GM19467 (cell line): Measurements from ENCODE around the gene RRBP1.

Experiments used
- ATAC-seq: cut with Tn5 transposase; IDR thresholded peaks from one replicate; pipeline ENCODE4 v1.9.1; 2021; ENCODE audit warnings: mild to moderate bottlenecking, moderate library complexity; ENCODE audit not compliant: unreplicated experiment

The RRBP1 gene

DNA sequence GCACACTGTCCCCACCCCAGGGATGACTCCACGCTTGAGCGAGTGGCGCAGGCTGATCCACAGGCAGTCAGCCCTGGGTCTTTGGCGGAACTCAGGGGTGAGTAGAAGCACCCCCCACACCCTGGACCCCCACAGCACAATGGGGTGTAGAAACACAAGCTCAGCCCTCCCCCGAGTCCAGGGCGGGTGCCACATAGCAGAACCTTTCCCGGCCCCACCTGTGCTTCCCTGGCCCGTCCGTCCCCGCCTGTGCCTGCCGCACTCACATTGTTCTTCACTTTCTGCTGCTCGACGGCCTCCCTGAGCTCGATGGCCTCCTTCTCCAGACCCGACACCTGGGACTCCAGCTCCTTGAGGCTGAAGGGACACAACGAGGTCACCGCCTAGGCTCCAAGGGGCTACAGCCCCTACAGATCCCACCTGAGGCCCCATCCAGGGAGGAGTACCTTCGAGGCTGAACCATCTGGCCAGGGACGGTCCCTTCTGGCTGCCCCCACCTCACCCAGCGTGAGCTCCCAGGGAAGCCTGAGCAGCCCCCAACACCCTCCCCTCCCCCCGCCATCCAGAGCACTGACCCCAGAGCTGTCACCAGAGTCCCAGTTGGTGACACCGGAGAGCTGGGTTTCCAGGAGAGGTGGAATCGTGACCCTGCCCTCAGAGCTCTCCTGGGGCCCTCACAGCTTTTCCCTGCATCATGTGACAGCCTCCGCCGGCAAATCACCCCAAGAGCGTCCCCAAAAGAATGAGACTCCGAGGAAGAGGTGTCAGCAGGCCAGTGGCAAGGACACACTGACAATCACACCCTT, 56.6 kb downstream of the RRBP1 start:
- no peak for ATAC-seq

DNA sequence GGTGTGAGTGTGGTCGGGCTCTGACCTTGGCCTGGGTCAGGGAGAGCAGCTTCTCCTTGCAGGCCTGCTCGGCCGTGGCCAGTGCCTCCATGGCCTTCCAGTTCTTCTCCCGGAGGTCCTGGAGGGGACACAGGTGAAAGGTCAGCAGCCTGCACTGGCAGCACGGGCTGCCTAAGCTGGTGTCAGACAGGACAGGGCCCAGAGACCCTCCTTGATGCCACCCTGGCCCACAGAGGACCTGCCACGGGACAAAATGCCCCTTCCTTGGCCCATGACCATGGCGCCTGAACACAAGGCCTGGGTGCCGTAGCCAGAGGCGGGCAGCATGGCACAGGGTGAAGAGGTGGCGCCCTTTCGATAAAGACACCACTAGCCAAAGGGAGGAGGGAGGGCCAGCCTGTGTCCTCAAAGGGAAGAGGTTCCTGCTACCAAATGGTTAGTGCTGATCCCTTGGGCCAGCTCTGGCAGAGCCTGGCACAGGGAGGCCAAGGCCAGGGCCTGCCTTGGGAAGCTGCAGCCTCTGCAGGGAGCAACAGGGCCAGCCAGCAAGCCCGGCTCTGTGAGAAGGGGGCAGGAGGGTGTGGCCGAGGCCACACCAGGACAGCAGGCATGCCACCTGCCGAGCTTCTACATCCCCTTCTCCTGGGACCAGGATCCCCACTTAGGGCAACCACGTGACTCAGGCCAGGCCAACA, 57.3 kb downstream of the RRBP1 start:
- ATAC-seq, result no peak

DNA sequence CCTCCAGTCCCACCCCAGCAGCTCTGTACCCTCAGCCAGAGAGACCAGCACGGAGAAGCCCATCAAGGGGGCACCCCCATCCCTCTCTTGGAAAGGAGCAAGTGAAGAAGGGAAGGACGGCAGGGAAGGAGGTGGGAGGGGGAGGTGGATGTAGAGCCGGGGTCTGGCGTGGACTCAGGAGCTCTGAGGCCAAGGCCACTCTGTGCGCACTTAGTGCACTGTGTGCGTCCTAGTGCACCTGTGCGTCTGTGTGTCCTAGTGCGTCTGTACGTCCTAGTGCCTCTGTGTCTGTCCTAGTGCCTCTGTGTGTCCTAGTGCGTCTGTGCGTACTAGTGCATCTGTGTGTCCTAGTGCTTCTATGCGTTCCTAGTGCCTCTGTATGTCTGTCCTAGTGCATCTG, 58.0 kb downstream of the RRBP1 start:
- ATAC-seq, result no peak

DNA sequence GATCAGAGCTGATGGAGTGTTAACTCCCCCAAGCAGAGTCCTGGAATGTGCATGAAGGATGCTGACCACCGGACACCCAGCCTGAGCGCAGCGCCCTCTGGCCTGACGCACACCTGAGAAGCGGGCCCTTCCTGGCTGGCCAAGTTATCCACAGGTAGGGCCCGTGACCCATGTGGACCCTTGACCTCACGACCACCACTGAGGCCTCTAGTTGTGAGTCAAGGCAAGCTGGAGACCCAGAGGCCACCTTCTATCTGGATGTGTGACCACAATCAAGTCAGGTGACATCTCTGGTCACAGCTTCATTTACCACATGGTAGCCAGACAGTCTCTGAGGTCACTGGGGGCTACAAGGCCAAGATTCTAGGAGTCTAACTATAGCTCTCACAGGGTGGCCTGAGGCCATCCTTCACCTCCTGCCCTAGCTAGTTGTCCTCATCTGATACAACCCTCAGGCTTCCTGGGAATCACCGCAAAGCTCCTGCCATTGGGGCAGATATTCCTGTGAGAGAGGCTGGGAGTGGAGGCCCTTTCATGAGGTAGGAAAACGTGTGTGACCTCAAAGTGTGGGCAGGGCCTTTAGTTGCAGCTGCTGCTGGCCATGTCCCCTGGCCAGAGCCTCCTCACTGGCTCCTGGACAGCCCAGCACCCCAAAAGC, 59.1 kb downstream of the RRBP1 start:
- ATAC-seq, result no peak

DNA sequence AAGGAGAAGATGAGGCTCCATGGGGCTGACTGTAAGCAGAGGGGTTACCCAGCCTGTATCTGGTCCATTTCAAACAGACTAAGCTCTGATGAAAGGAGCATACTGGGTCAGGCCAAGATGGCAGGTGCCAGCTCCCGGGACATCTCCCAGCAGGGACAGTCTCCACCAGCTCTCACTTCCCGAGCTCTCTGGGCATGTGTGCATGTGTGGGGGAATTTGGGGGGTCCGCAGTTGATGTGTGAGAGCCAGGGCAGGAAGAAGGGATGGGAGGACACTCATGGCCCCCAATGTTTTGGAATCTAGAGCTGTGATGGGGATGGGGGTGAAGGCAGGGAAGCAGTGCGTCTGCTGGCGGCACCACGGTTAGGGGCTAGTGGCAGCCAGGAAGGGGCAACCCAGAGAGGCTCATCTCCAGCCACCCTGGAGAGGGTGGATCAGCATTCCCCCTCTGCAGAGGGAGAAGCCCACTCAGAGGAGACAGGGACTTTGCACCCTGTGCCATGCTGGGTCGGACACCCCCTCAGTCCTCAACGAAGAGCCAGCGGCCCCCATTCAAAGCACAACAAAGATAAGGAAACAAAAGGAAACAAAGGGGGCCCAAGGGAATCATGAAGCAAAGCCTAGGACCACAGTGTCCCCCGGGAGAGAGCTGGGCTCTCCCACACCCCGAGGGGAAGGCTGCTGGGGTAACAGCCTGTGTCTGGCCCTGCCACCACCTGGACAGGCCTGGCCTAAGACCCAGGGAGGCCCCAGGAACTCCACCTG, 59.8 kb downstream of the RRBP1 start:
- no peak for ATAC-seq

DNA sequence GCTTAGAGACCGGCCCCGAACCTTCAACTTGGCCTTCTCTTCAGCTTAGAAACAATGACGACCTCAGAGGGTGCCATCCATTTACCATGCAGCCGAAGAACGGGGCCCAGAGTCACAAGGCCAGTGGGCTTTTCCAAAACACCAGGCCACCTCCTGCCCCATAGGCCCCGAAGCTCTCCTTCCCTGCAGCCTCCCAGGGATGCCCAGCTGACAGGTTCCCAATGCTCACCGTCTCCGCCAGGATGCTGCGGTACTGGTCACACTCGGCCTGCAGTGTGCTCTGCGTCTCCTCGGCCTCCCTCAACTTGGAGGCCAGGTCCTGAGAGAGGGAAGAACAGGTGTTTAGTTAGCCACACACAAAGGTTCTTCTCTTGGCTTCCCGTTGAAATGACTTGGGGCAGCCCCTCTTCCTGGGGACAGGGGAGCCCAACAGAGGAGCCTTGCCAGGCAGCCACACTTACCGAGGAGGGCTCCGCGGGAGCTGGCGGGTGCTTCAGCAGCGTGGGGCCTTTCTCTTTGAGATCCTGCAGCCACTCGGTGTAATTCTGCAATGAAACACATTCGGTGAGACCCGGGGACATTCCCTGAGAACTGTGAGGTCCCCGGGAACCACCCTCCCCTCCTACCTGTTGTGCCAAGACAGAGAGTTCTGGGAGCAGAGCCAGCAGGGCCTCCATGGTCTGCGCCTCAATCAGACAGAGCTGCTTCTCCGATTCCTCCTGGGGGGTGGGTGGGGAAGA, 60.6 kb downstream of the RRBP1 start:
- ATAC-seq, result no peak

DNA sequence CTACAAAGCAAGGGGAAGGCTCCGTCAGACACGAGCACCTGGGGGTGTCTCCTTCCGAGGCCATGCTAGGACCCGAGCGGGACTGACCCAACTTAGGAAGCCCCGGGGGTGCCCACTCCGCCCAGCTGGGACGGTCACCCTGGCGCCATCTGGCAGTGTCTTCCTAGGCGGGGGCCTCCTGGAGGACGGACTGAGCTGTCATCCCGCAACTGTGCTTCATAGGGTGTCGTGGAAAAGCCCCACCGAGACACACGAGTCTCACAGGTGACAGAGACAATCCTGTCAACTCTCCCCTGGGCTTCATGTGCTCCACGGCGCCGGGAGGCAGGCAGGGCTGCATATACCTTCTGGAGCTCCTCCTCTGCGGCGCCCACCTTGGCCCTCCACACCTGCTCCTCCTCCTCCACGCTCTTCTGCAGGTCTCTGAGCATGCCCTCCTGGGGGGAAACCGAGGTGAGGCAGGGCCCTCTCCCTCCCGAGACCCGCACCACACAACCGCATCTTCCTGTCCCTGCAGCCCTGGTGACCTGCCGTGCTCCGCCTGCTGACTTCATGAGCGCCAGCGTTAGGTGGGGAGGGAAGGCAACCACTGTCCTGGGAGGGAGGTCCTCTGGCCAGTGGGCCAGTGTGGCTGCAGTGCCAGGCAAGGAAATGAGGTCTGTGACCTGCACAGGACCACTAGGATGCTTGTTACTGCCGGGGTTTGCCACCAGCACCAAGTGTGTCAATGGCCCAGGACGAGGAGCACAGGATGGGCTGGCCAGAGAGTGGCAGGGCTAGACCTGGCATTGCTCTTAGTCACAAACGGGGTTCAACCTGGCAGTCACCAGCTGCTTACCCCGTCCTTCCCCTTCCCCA, 61.4 kb downstream of the RRBP1 start:
- ATAC-seq, result no peak

DNA sequence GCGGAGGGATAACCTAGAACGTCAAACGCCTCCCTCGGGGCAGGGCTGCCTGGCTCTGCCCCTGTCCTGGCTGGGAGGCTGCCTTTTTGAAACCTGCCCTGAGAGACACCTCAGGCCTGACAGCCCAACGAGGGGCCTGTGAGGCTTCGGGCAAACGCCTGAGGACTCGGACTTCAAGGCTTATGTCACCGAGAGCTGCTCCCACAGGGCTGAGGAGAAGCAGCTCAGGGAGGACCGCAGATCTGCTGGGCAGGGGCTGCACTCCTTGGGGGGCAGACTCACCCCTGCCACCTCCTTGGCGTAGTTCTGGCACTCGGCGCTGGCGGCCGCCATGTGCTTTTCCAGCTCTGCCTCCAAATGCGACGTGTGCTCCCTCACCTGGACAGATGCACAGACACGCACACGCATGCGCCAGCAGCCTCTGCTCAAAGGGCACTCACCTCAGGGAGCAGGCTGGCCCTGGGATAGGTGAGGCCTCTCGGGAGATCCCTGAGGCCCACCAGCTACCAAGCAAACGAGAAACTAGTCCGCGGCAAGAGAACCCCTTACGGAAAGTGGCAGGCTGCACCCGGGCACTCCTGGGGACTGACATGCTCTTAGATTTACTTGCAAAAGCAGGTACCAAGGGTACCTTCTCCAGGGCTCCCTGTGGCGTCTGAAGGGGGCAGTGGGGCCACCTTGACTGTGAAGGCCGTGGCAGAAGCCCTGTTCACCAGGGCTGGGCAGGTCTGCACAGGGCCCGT, 62.5 kb downstream of the RRBP1 start:
- no peak for ATAC-seq

DNA sequence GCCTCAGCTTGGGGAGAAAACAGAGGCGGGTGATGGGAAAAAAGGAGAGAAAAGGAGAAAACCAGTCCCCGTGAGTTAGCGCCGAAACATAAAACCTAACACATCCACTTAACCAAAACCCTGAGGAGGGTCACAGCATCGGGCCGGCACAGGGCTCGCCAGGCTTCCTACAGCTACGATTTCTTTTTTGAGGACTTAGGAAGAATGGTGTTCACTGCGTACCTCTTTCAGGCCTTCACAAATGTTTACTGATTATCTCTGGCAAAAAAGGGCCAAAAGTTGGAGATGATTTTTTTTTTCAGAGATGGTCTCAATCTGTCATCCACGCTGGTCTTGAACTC, 63.4 kb downstream of the RRBP1 start:
- ATAC-seq, result no peak

DNA sequence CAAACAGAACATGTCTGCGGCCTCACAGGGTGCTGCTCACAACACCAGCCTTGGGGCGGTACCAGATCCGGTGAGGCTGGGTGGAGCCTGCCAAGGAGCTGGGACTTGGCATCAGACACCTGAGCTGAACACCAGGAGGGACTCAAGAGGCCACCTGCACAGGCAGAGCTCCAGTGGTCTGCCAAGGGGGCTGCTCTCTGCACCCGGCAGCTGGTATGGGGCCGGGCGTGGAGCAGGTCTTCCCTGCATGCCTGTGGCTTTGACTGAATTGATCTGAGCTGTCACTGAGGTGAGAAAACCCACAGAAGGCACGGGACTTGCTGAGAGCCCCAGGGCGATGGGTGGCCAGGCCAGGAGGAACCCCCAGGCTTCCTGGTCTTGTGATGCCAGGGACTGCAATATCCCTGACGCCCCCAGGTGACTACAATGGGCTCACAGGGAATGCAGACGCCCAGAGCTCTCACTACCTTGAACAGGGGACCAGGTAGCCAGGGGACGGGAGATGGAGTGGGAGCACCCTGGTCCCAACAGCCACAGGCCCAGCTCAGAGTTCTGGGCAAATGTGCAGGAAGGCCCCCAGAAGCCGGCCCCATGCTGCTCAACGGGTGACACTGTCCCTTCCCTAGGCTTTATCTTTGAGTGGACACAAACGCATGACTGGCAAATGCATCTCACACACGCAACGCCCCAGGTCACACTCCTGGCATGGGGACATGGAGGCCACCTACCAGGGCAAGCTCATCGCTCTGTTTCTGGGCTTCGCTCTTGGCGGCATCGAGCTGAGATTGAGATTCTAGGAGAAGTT, 64.0 kb downstream of the RRBP1 start:
- no peak for ATAC-seq

DNA sequence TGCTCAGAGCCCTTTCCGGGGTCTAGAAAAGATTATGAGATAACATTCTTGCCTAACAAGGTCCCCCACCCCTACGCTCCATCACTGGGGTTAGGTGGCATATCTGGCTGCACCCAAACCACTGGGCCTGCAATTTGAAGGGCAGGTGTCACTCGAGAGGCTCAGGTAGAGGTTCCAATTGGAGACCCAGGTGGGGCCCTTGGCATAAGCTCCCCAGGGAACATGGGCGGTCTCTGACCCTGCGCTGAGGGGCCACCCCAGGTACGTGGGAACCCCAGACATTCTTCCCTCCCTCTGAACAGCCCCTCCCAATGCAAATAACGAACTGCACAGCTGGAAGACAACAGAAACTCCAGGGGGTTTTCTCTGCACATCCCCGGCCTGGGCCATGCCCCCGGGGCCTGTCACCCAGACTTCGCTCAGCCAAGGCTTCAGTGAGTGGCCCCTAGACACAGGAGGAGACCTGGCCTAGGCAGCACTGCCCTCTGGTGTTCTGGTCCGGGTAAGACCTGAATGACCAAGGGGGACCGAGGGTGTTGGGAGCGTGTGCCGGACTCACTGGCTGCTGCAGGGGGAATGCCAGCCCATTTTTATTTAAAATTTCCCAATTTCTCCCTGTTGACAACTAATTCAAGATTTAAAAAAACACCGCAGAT, 64.7 kb downstream of the RRBP1 start:
- no peak for ATAC-seq

DNA sequence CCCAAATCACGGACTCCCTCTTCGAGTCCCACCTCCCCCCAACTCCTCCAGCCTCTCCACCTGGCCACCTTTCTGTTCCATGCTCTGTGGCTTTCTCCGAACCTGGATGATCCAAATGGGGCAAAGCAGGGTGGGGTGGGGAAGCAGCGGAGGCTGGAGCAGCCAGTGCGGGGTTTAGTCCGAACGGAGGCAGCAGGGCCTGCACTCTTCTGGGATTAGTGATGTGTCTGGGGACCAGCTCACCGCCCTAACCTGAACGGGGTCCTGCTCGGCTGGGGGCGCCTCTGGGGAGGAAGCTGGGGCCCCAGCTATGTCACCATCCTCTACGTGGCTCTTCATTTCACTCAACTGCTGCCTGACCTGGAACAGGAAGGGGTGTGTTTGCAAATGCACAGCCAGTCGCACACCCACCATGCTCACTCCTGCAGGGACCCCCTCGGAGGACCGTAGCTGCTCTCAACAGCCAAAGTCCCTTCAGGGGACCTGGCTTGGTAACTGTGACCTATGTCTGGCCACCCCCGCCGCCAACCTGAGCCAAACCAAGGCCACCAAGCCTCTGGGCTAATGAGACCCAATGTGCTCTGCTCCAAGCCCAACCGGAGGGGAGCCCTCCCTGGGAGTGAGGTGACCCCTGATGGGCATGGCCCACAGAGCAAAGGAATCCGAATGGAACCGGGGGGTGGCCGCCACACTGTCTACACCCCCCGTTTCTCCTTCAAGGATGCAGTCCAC, 65.4 kb downstream of the RRBP1 start:
- no peak for ATAC-seq

DNA sequence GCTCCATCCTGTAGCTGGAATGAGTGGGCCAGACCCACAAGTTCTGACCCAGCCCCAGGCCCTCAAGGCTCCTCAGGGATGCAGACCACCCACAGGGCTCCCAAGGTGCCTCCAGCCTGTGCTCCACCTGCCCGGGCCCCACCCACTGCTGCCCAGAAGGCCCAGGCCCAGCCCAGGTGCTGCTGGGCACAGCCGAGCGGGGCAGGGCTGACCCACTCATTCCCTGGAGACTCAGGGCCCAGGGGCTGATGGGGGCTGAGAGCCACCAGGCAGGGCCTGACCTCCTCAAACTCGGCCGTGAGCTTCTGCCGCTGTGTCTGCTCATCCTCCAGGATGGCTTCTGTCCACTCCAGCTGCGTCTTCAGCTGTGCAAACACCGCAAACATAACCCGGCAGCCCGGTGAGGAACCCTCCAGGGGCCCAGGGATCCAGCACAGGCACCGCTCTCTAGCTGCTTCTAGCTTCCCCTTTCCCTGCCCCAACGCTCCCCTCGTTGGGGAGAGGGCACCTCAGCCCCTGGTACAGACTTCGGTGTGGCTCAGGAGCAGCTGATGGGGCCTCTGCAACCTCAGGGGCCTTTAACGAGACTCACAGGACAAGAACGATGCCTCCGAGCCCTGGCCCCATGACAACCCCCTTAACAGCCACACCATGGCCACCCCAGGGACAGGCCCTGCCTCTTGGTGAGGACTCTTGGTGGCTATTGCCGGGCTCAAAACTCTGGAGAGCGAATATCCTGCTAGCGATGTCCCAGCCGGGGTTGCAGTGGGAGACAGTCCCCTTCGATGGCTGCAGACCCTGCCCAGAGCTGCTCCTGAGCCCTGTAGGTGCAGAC, 66.2 kb downstream of the RRBP1 start:
- ATAC-seq, result no peak

DNA sequence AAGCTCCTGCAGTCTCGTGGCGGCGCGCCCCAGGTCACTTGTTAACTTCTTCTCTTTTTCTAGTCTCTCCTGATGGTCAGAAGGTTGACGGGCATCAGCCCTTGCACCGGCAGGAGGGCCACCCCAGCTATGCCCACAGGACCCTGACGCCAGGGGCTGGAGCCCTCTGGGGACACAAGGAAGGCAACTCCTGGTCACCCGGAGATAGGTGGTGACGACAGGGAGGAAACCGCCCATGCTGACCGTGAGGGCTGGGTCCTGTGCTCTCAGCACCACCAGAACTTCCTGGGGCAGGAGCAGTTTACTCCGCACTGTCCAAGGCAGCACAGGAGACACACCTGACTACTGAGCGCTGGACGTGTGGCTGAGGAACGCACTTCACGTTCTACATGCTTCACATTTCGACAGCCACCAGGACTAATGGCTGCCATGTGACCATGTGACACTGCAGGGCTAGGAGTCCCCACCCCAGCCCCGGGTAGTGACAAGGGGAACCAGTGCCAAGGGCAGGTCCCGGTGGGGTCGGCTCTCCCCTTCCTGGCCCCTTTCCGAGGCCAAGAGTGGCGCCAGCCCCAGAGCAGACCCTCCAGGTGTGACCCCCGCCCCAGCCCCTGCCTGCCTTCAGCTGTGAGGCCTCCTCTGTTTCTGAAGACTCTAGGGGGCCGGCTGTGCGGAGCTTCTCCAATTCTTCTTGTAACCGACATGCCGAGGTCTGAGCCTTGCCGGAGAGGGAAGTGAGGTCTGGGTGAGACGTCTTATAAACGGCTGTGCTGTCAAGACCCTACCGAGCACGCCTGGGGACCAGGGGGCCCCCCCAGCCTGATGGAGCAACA, 67.0 kb downstream of the RRBP1 start:
- ATAC-seq, result no peak

DNA sequence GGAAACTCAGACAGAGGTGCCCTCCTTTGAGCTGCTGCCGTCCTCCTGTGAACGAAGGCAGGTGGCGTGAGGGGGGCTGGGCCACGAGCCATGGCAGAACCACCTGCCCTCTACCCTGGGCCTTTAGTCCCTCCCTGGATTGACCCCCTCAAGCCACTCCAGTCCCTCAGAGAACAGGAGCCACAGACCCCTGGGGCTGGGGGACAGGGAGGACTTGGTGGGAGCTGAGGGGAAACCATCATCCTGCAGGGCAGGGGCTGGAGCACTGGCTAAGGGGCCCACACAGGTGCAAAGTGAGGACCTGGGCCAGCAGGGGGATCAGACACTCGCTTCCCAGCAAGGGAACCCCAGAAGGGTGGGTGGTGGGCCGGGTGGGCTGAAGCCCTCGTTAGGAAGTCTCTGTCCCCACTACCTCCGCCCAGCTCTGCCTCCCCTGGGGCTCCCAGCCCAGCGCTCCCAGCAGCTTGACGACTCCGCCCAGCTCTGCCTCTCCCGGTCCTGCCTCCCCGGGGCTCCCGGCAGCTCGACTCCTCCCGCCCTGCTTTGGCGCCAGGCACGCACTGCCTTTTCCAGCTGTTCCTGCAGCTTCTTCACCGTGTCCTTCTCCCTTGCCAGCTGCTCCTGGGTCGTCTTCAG, 67.7 kb downstream of the RRBP1 start:
- ATAC-seq, result no peak
